ENCODE data around the gene RDM1. TPM values are rescaled to one million over a fixed set of nuclear protein-coding genes. Genes with fewer than 3 reads are reported as not detected.
"Not testable (repeated sequence)": the region's sequence is repeated elsewhere in the genome, so short reads cannot be mapped to it uniquely, and the experiment has no call there.

RDM1 gene
- total and polyA plus RNA-seq, 2 donors (not counting 1 experiment from before 2014, with no cell fraction given): 0.48 to 0.83 TPM

DNA sequence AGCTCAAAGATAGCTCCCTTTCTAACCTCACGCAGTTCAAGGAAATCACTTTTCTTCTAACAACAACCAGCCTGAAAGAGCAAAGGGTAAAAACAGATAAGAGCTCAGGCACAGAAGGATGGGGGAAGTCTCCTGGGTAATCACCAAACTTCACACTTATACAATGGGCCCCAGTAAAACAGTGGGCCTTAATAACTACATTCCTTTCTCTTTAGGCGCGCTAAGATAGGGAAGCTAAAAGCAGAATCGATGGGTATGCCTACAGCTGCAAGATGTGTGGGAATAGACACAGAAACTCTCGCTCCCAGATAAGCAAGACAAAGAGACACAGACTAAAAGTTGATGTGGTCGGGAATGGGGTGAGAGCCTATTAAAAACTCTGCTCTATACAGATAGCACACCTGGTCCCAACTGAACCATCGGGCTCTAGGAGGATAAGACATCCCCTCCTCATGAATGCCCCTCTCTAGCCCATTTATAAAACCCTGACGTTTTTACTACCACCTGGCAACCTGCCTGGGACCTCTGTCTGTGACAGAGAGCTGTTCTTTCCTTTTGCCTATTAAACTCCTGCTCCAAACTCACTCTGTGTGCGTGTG, 12.1 kb upstream of the RDM1 start:
- no peak for DNase-seq (ENCODE audit: low read depth in 2 of 2)
- no peak overlapping the region for H3K4me3 ChIP-seq (replicated peaks in 1 of 4; ENCODE audit: control extremely low read depth in 1 of 4, insufficient read depth in 1 of 4, low read depth in 3 of 4, low read length in 4 of 4)
- H3K4me2 ChIP-seq (ENCODE audit: extremely low read depth, insufficient read depth, low read length): no peak overlapping the region
- TF ChIP-seq CTCF (conservative IDR thresholded peaks at IDR 0.05 in 1 of 2, IDR thresholded peaks at IDR 0.05 in 1 of 2; ENCODE audit: low read depth in 1 of 2, low read length in 2 of 2) (no peak), EZH2 (IDR thresholded peaks at IDR 0.05; ENCODE audit: low read length, missing control alignments) (no peak)
- no peak overlapping the region for H3K27ac ChIP-seq (ENCODE audit: insufficient read depth, low read length)
- H3K9ac ChIP-seq (ENCODE audit: insufficient read depth, low read length): no peak overlapping the region
- H3K4me1 ChIP-seq (ENCODE audit: control insufficient read depth, extremely low read depth, insufficient read depth, low read length): no peaks in the 10 kb centered on the region
- no peaks in the 10 kb centered on the region for H4K20me1 ChIP-seq (ENCODE audit: control insufficient read depth, extremely low read depth, insufficient read depth, low read length)
- no peaks in the 10 kb centered on the region for H3K27me3 ChIP-seq (ENCODE audit: control insufficient read depth, insufficient read depth, low read length)
- no peaks in the 10 kb centered on the region for H3K79me2 ChIP-seq (ENCODE audit: control insufficient read depth, insufficient read depth, low read length)
- H3K36me3 ChIP-seq (ENCODE audit: control insufficient read depth, insufficient read depth, low read length): no peaks in the 10 kb centered on the region
- no peak overlapping the region for H2AFZ ChIP-seq (ENCODE audit: low read length)
- H3K9me3 ChIP-seq (ENCODE audit: control insufficient read depth, insufficient read depth, low read depth, low read length): no peaks in the 10 kb centered on the region

DNA sequence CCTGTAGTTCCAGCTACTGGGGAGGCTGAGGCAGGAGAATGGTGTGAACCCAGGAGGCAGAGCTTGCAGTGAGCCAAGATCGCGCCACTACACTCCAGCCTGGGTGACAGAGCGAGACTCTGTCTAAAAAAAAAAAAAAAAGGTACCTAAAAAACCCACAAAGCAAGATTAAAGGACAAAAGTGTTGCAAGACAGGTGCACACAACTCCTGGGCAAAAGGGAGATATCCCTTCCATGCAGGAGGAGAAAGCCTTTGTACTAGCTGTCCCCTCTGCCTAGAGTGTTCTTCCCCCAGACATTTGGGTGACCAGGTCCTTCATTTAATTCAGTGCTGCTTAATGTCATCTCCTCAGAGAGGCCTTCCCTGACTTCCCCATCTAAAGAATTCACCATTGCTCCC, 7.9 kb upstream of the RDM1 start:
- H3K36me3 ChIP-seq (ENCODE audit: control insufficient read depth, insufficient read depth, low read length); H3K79me2 ChIP-seq (ENCODE audit: control insufficient read depth, insufficient read depth, low read length); H2AFZ ChIP-seq (ENCODE audit: low read length); H3K9ac ChIP-seq (ENCODE audit: insufficient read depth, low read length); H3K27me3 ChIP-seq (ENCODE audit: control insufficient read depth, insufficient read depth, low read length); DNase-seq (ENCODE audit: low read depth in 2 of 2); H3K27ac ChIP-seq (ENCODE audit: insufficient read depth, low read length); H3K4me2 ChIP-seq (ENCODE audit: extremely low read depth, insufficient read depth, low read length); H4K20me1 ChIP-seq (ENCODE audit: control insufficient read depth, extremely low read depth, insufficient read depth, low read length); H3K4me1 ChIP-seq (ENCODE audit: control insufficient read depth, extremely low read depth, insufficient read depth, low read length); H3K9me3 ChIP-seq (ENCODE audit: control insufficient read depth, insufficient read depth, low read depth, low read length); H3K4me3 ChIP-seq (replicated peaks in 1 of 4; ENCODE audit: control extremely low read depth in 1 of 4, insufficient read depth in 1 of 4, low read depth in 3 of 4, low read length in 4 of 4): not testable (repeated sequence)

DNA sequence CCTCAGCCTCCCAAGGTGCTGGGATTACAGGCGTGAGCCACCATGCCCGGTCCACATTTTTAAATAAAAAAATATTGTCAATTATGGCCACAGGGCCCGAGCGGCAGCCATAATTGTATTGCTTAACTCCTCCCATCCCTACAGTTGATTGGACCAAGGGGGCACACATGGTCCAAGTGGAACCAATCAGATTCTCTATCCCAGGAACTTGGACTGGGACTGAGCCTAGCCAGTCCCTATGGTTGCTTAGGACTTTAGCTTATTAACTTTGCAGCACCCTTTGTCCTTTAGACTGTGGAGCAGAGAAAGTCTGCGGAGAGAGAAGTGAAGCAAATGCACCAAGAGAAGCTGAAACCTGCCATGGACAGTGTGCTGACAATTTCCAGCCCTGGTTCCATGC, 5.5 kb upstream of the RDM1 start:
- Histone ChIP-seq H3K4me1 (ENCODE audit: control insufficient read depth, extremely low read depth, insufficient read depth, low read length) (no peaks in the 10 kb centered on the region), H3K4me2 (ENCODE audit: extremely low read depth, insufficient read depth, low read length) (no peak overlapping the region), H3K36me3 (ENCODE audit: control insufficient read depth, insufficient read depth, low read length) (no peaks in the 10 kb centered on the region), H3K27me3 (ENCODE audit: control insufficient read depth, insufficient read depth, low read length) (no peaks in the 10 kb centered on the region), H3K4me3 (replicated peaks in 1 of 4; ENCODE audit: control extremely low read depth in 1 of 4, insufficient read depth in 1 of 4, low read depth in 3 of 4, low read length in 4 of 4) (no peak overlapping the region), H3K9ac (ENCODE audit: insufficient read depth, low read length) (no peak overlapping the region), H3K9me3 (ENCODE audit: control insufficient read depth, insufficient read depth, low read depth, low read length) (no peaks in the 10 kb centered on the region), H3K27ac (ENCODE audit: insufficient read depth, low read length) (no peak overlapping the region), H2AFZ (ENCODE audit: low read length) (no peak overlapping the region), H4K20me1 (ENCODE audit: control insufficient read depth, extremely low read depth, insufficient read depth, low read length) (no peaks in the 10 kb centered on the region), H3K79me2 (ENCODE audit: control insufficient read depth, insufficient read depth, low read length) (no peaks in the 10 kb centered on the region)
- TF ChIP-seq CTCF (conservative IDR thresholded peaks at IDR 0.05 in 1 of 2, IDR thresholded peaks at IDR 0.05 in 1 of 2; ENCODE audit: low read depth in 1 of 2, low read length in 2 of 2): no peak
- no peak for TF ChIP-seq EZH2 (IDR thresholded peaks at IDR 0.05; ENCODE audit: low read length, missing control alignments)
- no peak for DNase-seq (ENCODE audit: low read depth in 2 of 2)

All from fibroblast of lung (primary cell).